ENCODE data around the gene SON. TPM values are rescaled to one million over a fixed set of nuclear protein-coding genes. Genes with fewer than 3 reads are reported as not detected.

Gene SON
- total RNA-seq, 2 donors from 2014 or later = 152 to 189 TPM

- peak; percentile 87 to 90 for ATAC-seq
- DNase-seq = peak; percentile 89
- intact Hi-C loops (cut with DNase I) = loop anchor here in 1 of 2 donors (5.0 to 10.0 kb wide), 2 partner anchors 53 to 65 kb away; partner anchors contain the start of gene TMEM50B
Measured at GRCh38 chr21:33541756-33542639, 840 bp upstream of the SON start, which contains the start of gene GART. Gene GART, minus strand, starts transcription at chr21:33542117. Its CDS starts 2,802 bp downstream, at chr21:33539315.

- intact Hi-C loops (cut with DNase I) = loop anchor here in 1 of 2 donors (5.0 to 10.0 kb wide), 2 partner anchors 51 to 66 kb away; partner anchors contain the start of gene TMEM50B
- ATAC-seq = peak; percentile 38 to 55
- DNase-seq = peak; percentile 75
Measured at GRCh38 chr21:33543505-33544129, 779 bp downstream of the SON start.

- intact Hi-C loops (cut with DNase I) = loop anchor here in 1 of 2 donors (5.0 to 10.0 kb wide), 2 partner anchors 50 to 67 kb away; partner anchors contain the start of gene TMEM50B
- ATAC-seq (no peak), DNase-seq (no peak)
Measured at GRCh38 chr21:33544451-33545195, 1.8 kb downstream of the SON start.

GRCh38 chr21:33546086-33546485, 3.2 kb downstream of the SON start:
- ATAC-seq (no peak), DNase-seq (no peak)
- intact Hi-C loops (cut with DNase I) = loop anchor here in 1 of 2 donors (10.0 kb wide), 1 partner anchor 49 kb away; no protein-coding TSS in a partner anchor

GRCh38 chr21:33549848-33550771, 7.3 kb downstream of the SON start:
- intact Hi-C loops (cut with DNase I) = loop anchor here in 1 of 2 donors (10.0 kb wide), 1 partner anchor 45 kb away; no protein-coding TSS in a partner anchor
- no peak for ATAC-seq

GRCh38 chr21:33550772-33551660, 8.2 kb downstream of the SON start:
- DNase-seq (no peak), ATAC-seq (peak; percentile 14 to 39)
- intact Hi-C loops (cut with DNase I) = no loop called here

More at GRCh38 chr21:33549848-33550771, 7.3 kb downstream of the SON start:
- no peak for DNase-seq

GRCh38 chr21:33551664-33552063, 8.8 kb downstream of the SON start:
- intact Hi-C loops (cut with DNase I) = no loop called here
- DNase-seq (no peak), ATAC-seq (no peak)

GRCh38 chr21:33552093-33552998, 9.5 kb downstream of the SON start:
- ATAC-seq (peak in 1 of 2 donors; percentile 9), DNase-seq (no peak)
- intact Hi-C loops (cut with DNase I) = no loop called here

- DNase-seq (no peak), ATAC-seq (peak in 1 of 2 donors; percentile 9)
- intact Hi-C loops (cut with DNase I) = no loop called here
Measured at GRCh38 chr21:33552999-33553598, 10.3 kb downstream of the SON start.

GRCh38 chr21:33554236-33554981, 11.6 kb downstream of the SON start:
- DNase-seq = no peak
- intact Hi-C loops (cut with DNase I) = no loop called here
- no peak for ATAC-seq

- no peak for DNase-seq
- no peak for ATAC-seq
- intact Hi-C loops (cut with DNase I) = no loop called here
Measured at GRCh38 chr21:33554982-33555344, 12.1 kb downstream of the SON start.

GRCh38 chr21:33557447-33557846, 14.6 kb downstream of the SON start:
- intact Hi-C loops (cut with DNase I) = no loop called here
- DNase-seq = no peak
- no peak for ATAC-seq

GRCh38 chr21:33558777-33559421, 16.1 kb downstream of the SON start:
- DNase-seq (no peak), ATAC-seq (no peak)

GRCh38 chr21:33559813-33560212, 17.0 kb downstream of the SON start:
- DNase-seq = no peak
- intact Hi-C loops (cut with DNase I) = no loop called here
- ATAC-seq = no peak

More at GRCh38 chr21:33558777-33559421, 16.1 kb downstream of the SON start:
- intact Hi-C loops (cut with DNase I) = no loop called here

GRCh38 chr21:33560965-33561364, 18.1 kb downstream of the SON start:
- intact Hi-C loops (cut with DNase I) = no loop called here
- ATAC-seq = no peak
- DNase-seq = no peak

All from left cardiac atrium (tissue), 4 donors.